ENCODE measurements around the gene EPHB2.

DNA sequence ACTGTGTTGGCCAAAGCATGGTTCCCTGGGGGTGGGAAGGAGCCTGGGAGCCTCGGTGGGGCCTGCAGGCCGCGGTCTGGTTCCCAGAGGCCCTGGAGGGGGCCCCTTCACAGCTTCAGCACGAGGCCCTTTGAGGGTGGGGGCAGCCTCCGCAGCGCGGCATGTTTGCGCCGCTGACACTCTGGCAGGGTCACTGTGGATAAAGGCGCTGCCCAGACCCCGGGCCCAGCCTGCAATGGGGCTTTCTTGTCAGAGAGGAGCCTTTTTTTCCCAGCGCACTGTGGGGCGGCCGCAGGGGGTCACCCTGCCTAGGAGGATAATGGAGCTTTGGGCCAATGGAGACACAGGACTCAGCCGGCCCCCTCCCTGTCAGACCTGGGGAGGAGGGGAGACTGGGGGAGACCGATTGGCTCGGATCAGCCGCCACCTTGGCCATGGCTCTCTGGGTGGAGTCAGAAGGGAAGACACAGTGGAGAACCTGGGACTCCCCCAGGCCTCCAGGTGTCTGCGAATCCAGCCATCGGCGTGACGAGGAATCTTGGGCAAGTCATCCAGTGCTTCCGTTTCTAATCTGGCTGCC lies 26.0 kb downstream of the EPHB2 start:
- TF ChIP-seq, protein P1, sequence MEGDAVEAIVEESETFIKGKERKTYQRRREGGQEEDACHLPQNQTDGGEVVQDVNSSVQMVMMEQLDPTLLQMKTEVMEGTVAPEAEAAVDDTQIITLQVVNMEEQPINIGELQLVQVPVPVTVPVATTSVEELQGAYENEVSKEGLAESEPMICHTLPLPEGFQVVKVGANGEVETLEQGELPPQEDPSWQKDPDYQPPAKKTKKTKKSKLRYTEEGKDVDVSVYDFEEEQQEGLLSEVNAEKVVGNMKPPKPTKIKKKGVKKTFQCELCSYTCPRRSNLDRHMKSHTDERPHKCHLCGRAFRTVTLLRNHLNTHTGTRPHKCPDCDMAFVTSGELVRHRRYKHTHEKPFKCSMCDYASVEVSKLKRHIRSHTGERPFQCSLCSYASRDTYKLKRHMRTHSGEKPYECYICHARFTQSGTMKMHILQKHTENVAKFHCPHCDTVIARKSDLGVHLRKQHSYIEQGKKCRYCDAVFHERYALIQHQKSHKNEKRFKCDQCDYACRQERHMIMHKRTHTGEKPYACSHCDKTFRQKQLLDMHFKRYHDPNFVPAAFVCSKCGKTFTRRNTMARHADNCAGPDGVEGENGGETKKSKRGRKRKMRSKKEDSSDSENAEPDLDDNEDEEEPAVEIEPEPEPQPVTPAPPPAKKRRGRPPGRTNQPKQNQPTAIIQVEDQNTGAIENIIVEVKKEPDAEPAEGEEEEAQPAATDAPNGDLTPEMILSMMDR (IDR thresholded peaks at IDR 0.05), result no peak
- TF ChIP-seq POLR2A (IDR thresholded peaks at IDR 0.05) (no peak), POLR2AphosphoS5 (IDR thresholded peaks at IDR 0.05; ENCODE audit: insufficient read depth in 1 of 2, low read depth in 1 of 2) (no peak)

Measured in vagina (tissue), 2 donors.